ENCODE data around the gene INHBB. TPM values are rescaled to one million over a fixed set of nuclear protein-coding genes. Genes with fewer than 3 reads are reported as not detected.
A peak's percentile ranks its signal among the peaks of the same experiment; 100 is the strongest.

INHBB gene
- total and polyA plus RNA-seq, 7 donors: 0.60 to 1.8 (median 1.2) TPM; not detected in 1

- TF ChIP-seq POLR2AphosphoS5 (IDR thresholded peaks at IDR 0.05) (no peak), EP300 (IDR thresholded peaks at IDR 0.05) (no peak), CTCF (IDR thresholded peaks at IDR 0.05) (no peak), POLR2A (IDR thresholded peaks at IDR 0.05) (no peak)
- Histone ChIP-seq H3K9me3 (no peaks in the 10 kb centered on the region), H3K4me3 (no peak overlapping the region), H3K36me3 (no peaks in the 10 kb centered on the region), H3K27ac (no peak overlapping the region), H3K27me3 (no peaks in the 10 kb centered on the region), H3K4me1 (peaks cover 0 to 9% (median 6%) of the 10 kb centered on the region in 4 donors)
- DNase-seq: no peak
- 95 to 97% methylated on average over 7 of the region's 7 CpGs for WGBS, 2 donors
- intact Hi-C loops (cut with DNase I): no loop called here
These were observed 23.6 kb upstream of the INHBB start for GRCh38 chr2:120322329-120322728.

GRCh38 chr2:120323214-120323613 is 22.7 kb upstream of the INHBB start:
- Histone ChIP-seq H3K9me3 (no peaks in the 10 kb centered on the region), H3K27me3 (no peaks in the 10 kb centered on the region), H3K36me3 (no peaks in the 10 kb centered on the region), H3K4me3 (no peak overlapping the region), H3K4me1 (peaks cover 0 to 9% (median 6%) of the 10 kb centered on the region in 4 donors), H3K27ac (no peak overlapping the region)
- no peak for TF ChIP-seq EP300 (IDR thresholded peaks at IDR 0.05)
- TF ChIP-seq POLR2A (IDR thresholded peaks at IDR 0.05): no peak
- TF ChIP-seq POLR2AphosphoS5 (IDR thresholded peaks at IDR 0.05): no peak
- no peak for TF ChIP-seq CTCF (IDR thresholded peaks at IDR 0.05)
- peak; percentile 78 for DNase-seq
- WGBS, 2 donors: 76 to 82% methylated on average over 10 of the region's 10 CpGs
- intact Hi-C loops (cut with DNase I): no loop called here

GRCh38 chr2:120323807-120324399 is 22.0 kb upstream of the INHBB start:
- WGBS, 2 donors: 77 to 80% methylated on average over 10 of the region's 10 CpGs
- no peak overlapping the region for H3K27ac ChIP-seq
- TF ChIP-seq POLR2A (IDR thresholded peaks at IDR 0.05) (no peak), POLR2AphosphoS5 (IDR thresholded peaks at IDR 0.05) (no peak), EP300 (IDR thresholded peaks at IDR 0.05) (no peak), CTCF (IDR thresholded peaks at IDR 0.05) (no peak)

GRCh38 chr2:120324933-120325332 is 21.0 kb upstream of the INHBB start:
- Histone ChIP-seq H3K9me3 (no peaks in the 10 kb centered on the region), H3K4me3 (no peak overlapping the region), H3K27me3 (no peaks in the 10 kb centered on the region), H3K36me3 (no peaks in the 10 kb centered on the region), H3K4me1 (no peaks in the 10 kb centered on the region), H3K27ac (no peak overlapping the region)
- intact Hi-C loops (cut with DNase I): no loop called here
- whole genome bisulfite sequencing, 2 donors: 92 to 94% methylated on average over 7 of the region's 7 CpGs
- TF ChIP-seq CTCF (IDR thresholded peaks at IDR 0.05) (no peak), EP300 (IDR thresholded peaks at IDR 0.05) (no peak), POLR2AphosphoS5 (IDR thresholded peaks at IDR 0.05) (no peak), POLR2A (IDR thresholded peaks at IDR 0.05) (no peak)
- no peak for DNase-seq

More at GRCh38 chr2:120323807-120324399, 22.0 kb upstream of the INHBB start:
- Histone ChIP-seq H3K9me3 (no peaks in the 10 kb centered on the region), H3K36me3 (no peaks in the 10 kb centered on the region), H3K27me3 (no peaks in the 10 kb centered on the region), H3K4me1 (peaks cover 0 to 5% (median 2%) of the 10 kb centered on the region in 4 donors), H3K4me3 (no peak overlapping the region)
- intact Hi-C loops (cut with DNase I): no loop called here
- no peak for DNase-seq

GRCh38 chr2:120326066-120326465 is 19.9 kb upstream of the INHBB start:
- Histone ChIP-seq H3K9me3 (no peaks in the 10 kb centered on the region), H3K4me3 (no peak overlapping the region), H3K27ac (no peak overlapping the region), H3K36me3 (no peaks in the 10 kb centered on the region), H3K27me3 (no peaks in the 10 kb centered on the region), H3K4me1 (no peaks in the 10 kb centered on the region)
- TF ChIP-seq POLR2AphosphoS5 (IDR thresholded peaks at IDR 0.05): no peak
- no peak for TF ChIP-seq CTCF (IDR thresholded peaks at IDR 0.05)
- no peak for TF ChIP-seq EP300 (IDR thresholded peaks at IDR 0.05)
- no peak for TF ChIP-seq POLR2A (IDR thresholded peaks at IDR 0.05)
- 81 to 84% methylated on average over 9 of the region's 9 CpGs for WGBS, 2 donors
- DNase-seq: no peak
- intact Hi-C loops (cut with DNase I): no loop called here
